Activated CD4-positive, alpha-beta T cell treated with anti-CD3 and anti-CD28 coated beads for 24 hours (primary cell): ENCODE measurements around the gene ATP9B.
"Not testable (repeated sequence)": the region's sequence is repeated elsewhere in the genome, so short reads cannot be mapped to it uniquely, and the experiment has no call there.

ENCODE experiments used
- DNase-seq, 2 donors: peaks; one replicate each; pipeline ENCODE4 v3.0.0-alpha.2; 2020; ENCODE audit warnings: low read depth in 2 of 2

ATP9B gene

DNA sequence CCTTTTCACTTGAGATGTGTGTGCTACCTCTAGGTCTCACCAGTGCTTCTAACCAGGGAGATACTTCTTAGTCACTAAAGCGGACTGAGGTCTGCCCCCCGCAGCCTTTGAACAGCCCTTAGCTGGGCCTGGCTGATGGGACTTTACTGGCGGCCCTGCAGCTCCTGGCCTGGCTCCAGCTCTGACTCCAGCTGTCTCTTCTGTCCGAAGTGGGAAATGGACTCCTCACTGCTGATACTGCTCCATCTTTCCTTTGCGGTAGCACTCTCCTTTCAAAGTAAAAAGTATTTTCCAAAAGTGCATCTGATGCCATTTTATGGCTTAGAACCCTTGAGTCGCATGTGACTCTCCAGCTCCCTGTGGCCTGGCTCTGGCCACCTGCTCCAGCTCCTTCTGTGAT lies 64.5 kb downstream of the ATP9B start:
- no peak for DNase-seq

- DNase-seq, result no peak
These were observed 66.7 kb downstream of the ATP9B start for GRCh38 chr18:79135924-79136323.

DNA sequence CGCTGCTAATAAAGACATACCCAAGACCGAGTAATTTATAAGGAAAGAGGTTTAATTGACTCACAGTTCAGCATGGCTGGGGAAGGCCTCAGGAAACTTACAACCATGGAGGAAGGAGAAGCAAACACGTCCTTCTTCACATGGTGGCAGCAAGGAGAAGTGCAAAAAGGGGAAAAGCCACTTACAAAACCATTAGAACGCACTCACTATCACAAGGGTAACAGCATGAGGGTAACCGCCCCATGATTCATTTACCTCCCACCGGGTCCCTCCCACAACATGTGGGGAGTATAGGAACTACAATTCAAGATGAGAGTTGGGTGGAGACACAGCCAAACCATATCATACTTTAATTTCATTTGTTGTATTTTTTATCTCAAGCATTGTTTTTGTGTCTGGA lies 67.5 kb downstream of the ATP9B start:
- DNase-seq, result no peak

- DNase-seq, result no peak
These were observed 70.0 kb downstream of the ATP9B start for GRCh38 chr18:79139206-79139605.

- no peak for DNase-seq
These were observed 77.8 kb downstream of the ATP9B start for GRCh38 chr18:79147014-79147413.

DNA sequence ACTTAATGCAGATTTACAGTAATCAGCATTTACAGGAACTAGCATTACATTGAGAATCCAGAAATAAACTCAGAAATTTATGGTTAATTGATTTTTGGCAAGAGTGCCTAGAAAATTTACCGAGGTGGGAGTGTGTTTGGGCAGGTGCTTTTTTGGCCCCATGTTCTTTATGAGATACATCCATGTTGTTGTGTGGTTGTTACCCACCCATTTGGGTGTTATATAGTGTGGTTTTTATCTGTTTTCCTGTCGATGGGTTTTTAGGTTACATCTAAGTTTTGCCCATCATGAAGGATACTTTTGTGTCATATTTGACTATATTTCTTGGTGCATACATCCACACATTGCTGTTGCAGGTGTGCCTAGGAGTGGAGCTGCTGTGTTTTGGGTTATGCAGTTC lies 82.0 kb downstream of the ATP9B start:
- no peak for DNase-seq

DNA sequence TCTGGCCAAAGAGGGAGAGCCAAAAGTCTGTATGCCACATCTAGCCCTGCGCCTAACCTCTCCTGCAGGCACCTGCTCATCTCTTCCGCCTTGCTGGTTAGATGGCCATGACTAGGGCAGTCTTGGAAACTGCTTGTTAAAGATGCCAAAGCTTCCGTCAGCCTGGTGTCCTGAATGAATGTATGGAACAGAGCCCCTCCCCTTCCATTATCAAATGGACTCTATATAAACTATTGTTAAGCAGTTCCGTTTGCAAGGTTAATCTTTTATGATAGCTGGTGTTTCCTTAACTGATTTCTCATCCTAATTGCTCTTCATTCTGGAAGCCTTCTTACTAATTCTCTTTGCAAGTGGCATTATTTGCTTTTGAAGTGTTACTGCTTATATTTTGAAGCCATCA lies 87.1 kb downstream of the ATP9B start:
- DNase-seq, result no peak

GRCh38 chr18:79164706-79165105 lies 95.5 kb downstream of the ATP9B start:
- DNase-seq, result no peak

- no peak for DNase-seq
These were observed 97.5 kb downstream of the ATP9B start for GRCh38 chr18:79166702-79167101.

- DNase-seq, result no peak
These were observed 98.5 kb downstream of the ATP9B start for GRCh38 chr18:79167526-79168190.

GRCh38 chr18:79169958-79170555 lies 100.9 kb downstream of the ATP9B start:
- no peak for DNase-seq

- DNase-seq, result not testable (repeated sequence)
These were observed 103.1 kb downstream of the ATP9B start for GRCh38 chr18:79172331-79172730.

DNA sequence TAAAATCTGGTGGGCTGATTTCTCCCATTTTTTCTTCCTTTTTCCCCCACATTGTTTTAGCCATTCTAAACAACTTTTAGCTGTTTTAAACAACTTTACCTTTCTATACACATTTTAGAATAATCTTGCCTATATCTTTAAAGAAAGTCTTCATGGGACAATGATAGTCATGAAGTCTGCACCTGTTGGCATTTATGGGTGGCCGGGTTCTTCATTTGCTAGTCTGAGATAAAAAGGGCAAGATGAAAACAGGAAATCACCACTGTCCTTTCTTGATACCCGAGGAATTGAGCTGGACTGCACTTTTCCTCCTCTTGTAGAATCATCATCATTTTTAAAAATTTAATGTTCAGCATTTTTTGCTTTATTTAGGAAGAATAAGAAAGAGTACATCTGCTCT lies 104.5 kb downstream of the ATP9B start:
- DNase-seq, result no peak

DNA sequence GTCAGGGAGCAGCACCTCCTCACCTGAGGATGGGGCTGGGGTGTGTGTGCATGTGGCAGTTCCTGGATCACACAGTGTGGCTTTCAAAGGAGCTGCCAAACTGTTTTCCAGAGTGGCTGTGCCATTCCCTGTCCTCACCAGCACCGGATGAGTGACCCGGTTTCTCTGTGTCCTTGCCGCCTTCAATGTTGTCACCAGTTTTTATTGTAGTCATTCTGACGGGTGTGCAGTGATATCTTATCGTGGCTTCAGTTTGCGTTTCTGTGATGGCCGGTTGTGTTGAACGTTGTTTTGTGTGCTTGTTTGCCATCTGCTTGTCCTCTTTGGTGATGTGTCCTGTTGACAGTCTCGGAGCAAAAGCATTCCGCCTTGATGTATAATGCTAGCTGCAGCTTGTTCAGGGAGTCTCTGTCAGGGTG lies 108.9 kb downstream of the ATP9B start:
- DNase-seq, result no peak

DNA sequence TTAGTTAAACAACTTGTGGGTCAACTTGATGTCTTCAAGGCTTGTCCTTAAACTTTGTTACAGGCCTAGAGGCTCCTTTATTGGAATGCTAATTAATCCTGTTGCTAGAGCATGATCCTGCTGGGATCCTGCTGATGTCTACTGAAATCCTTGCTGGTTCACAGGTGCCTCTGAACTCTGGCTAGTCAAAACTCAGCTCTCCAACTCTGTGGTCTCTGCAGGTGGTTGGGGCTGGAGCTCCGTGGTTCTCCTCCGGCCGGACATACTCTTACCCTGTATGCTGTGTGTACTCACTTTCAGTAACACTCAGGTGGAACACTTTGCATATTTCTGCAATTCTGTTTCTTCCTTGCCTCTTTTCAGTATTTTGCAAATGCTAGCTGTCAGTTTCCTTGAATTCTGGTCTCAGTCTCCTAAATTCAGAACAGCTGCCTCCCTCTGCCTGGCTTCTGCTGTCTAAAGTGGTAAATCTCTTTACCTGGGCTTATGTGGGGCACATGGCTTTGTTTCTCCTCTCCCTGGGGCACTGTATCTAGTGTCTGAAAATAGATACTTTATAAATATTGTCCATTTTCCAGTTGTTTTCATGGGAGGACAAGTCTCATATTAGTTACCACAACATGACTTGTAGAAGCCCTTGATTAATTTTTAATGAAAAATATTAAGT lies 113.0 kb downstream of the ATP9B start:
- no peak for DNase-seq

- DNase-seq, result no peak
These were observed 116.5 kb downstream of the ATP9B start for GRCh38 chr18:79185648-79186047.

DNA sequence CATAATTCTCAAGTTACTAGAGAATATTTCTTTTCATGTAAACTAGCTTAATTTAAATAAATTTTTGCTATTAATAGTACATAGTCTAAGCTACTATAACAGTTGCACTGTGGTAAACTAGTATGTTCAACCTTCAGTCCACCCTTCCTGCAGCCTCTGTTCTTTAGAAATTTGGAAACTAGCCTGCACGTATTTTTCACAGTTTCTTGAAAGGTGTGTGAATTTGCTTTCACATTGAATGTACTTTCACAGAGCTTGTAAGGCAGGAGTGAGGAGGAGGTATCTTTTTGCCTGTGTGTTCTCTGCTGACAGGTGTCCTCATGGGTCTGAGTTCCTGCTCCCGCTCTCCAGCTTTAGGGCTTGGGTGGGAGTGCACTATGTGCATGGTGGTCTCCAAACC lies 117.5 kb downstream of the ATP9B start:
- no peak for DNase-seq

DNA sequence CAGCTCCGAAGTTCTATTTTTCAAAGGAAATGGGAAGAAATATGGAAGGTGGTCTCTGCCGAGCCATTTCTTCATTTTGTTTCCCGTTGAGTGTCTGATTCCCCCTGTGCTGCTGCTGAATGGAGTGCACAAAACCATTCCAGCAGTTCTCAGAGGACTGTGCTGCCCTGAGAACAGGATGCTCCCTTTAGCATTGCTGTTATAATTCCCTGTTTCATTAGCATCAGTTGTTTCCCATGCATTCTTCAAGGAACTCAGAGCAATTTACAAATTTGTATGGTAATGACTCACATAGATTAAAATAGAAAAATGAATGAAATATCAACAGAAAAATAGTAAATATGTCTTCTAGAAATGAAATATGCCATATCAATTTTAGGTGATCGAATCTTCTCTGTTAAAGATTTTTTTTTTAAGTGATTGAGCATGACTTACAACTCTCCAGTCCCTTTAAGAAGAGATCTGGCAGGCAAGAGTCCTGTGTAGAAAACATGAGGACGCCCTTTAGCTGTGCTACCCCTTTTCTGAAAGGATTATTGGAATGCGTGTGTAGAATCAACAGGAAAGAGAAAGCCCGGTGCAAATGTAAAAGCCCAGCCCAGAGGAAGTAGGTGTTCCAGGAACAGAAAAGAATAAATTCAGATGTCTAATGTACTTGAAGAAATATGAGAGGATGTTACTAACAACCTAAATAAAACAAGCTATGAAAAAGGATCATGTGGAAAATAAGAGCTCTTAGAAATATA lies 118.5 kb downstream of the ATP9B start:
- DNase-seq, result no peak

- no peak for DNase-seq
These were observed 122.2 kb downstream of the ATP9B start for GRCh38 chr18:79191418-79191817.

- no peak for DNase-seq
These were observed 122.8 kb downstream of the ATP9B start for GRCh38 chr18:79191956-79192355.

DNA sequence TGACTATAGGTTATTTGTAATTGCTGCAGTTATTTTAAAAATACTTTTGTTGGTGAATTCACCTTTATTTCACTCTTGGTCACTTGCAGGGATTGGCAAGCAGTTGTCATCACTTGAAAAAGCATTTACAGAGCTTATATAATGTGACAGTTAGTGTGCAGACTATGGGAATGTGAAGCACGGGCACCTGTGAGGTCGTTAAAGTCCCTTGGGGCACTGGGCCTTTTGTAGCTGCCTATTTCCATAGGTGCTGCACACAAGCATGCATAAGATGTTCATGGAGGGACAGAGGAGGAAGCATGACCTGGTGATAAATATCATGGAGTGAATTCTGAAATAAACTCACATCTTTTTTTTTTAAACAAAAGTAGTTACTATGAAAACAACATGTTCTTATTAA lies 124.6 kb downstream of the ATP9B start:
- no peak for DNase-seq
